ENCODE measurements around the gene SLC1A2. TPM values are rescaled to one million over a fixed set of nuclear protein-coding genes. Genes with fewer than 3 reads are reported as not detected.

Gene SLC1A2
- total RNA-seq, 1 experiment from 2014 or later: 0.25 TPM

- intact Hi-C loops (cut with micrococcal nuclease): no loop called here
- Histone ChIP-seq H4K20me1 (ENCODE audit: insufficient read depth) (no peaks in the 10 kb centered on the region), H3K9ac (ENCODE audit: low read length) (no peak overlapping the region), H3K4me1 (ENCODE audit: control insufficient read depth in 1 of 2, insufficient read depth in 2 of 2, low read length in 2 of 2) (peaks cover 0 to 8% of the 10 kb centered on the region in 2 experiments; a peak in 1 of 4 replicates), H3K9me3 (ENCODE audit: control insufficient read depth in 1 of 2, insufficient read depth in 1 of 2, low read depth in 1 of 2, low read length in 2 of 2) (no peaks in the 10 kb centered on the region), H3K79me2 (ENCODE audit: insufficient read depth, low read length) (no peaks in the 10 kb centered on the region), H3K9me2 (ENCODE audit: insufficient read depth) (no peaks in the 10 kb centered on the region), H3K4me3 (replicated peaks in 1 of 2; ENCODE audit: low read depth in 1 of 2, low read length in 2 of 2) (no peak overlapping the region), H3K27ac (ENCODE audit: low read depth, low read length) (no peak overlapping the region), H2AFZ (ENCODE audit: low read depth, low read length, poor library complexity, severe bottlenecking) (no peak overlapping the region), H3K36me3 (ENCODE audit: control insufficient read depth in 1 of 2, insufficient read depth in 2 of 2, low read length in 2 of 2) (no peaks in the 10 kb centered on the region), H3K4me2 (ENCODE audit: low read length) (no peak overlapping the region), H3K27me3 (ENCODE audit: insufficient read depth, low read length) (no peaks in the 10 kb centered on the region)
- RAD21 ChIA-PET (ENCODE audit: low non-redundant PET in 1 of 2, low total read pairs in 2 of 2, uncharacterized antibody in 2 of 2, unreplicated experiment in 2 of 2): no interaction called here
- no peak for ATAC-seq
- POLR2A ChIA-PET: no interaction called here
- TF ChIP-seq SIN3A (IDR thresholded peaks at IDR 0.05; ENCODE audit: low read depth): no peak
- no peak for TF ChIP-seq MAX (IDR thresholded peaks at IDR 0.05)
- TF ChIP-seq EZH2phosphoT487 (IDR thresholded peaks at IDR 0.05; ENCODE audit: borderline replicate concordance): no peak
- no peak for TF ChIP-seq YY1 (IDR thresholded peaks at IDR 0.05; ENCODE audit: extremely low read depth, insufficient replicate concordance, low read depth, low read length)
- TF ChIP-seq CTCF (IDR thresholded peaks at IDR 0.05 in 2 of 3, conservative IDR thresholded peaks at IDR 0.05 in 1 of 3; ENCODE audit: borderline replicate concordance in 1 of 3, insufficient read depth in 1 of 3, low read depth in 2 of 3, low read length in 2 of 3): no peak
- TF ChIP-seq POLR2A (IDR thresholded peaks at IDR 0.05; ENCODE audit: borderline replicate concordance, extremely low read depth, insufficient read depth, insufficient read length): no peak
- TF ChIP-seq ATF3 (IDR thresholded peaks at IDR 0.05): no peak
- TF ChIP-seq REST (IDR thresholded peaks at IDR 0.05; ENCODE audit: low read depth): no peak
- no peak for TF ChIP-seq SRF (IDR thresholded peaks at IDR 0.05; ENCODE audit: low read depth)
- no peak for TF ChIP-seq POLR2AphosphoS5 (IDR thresholded peaks at IDR 0.05; ENCODE audit: low read depth, low read length)
- no peak for TF ChIP-seq CEBPB (IDR thresholded peaks at IDR 0.05; ENCODE audit: low read depth)
- no peak for TF ChIP-seq EZH2 (IDR thresholded peaks at IDR 0.05)
- no peak for TF ChIP-seq ZNF274 (IDR thresholded peaks at IDR 0.05; ENCODE audit: low read depth, low read length)
- no peak for TF ChIP-seq ZFX (IDR thresholded peaks at IDR 0.05)
- no peak for TF ChIP-seq ZBTB33 (IDR thresholded peaks at IDR 0.05; ENCODE audit: extremely low read depth, insufficient replicate concordance, low read length)
- TF ChIP-seq SP1 (IDR thresholded peaks at IDR 0.05; ENCODE audit: low read depth): no peak
- no peak for TF ChIP-seq RAD21 (IDR thresholded peaks at IDR 0.05; ENCODE audit: low read depth)
- CTCF ChIA-PET: no interaction called here
- no peak for DNase-seq (ENCODE audit: low read depth, low spot score)
- no TSS peak for BruUV-seq (replicated peaks)
These were observed 100.1 kb downstream of the SLC1A2 start for GRCh38 chr11:35318977-35319925.

Measured in HCT116 (cell line).